A549 (cell line): ENCODE data around the gene STAT5B. TPM values are rescaled to one million over a fixed set of nuclear protein-coding genes. Genes with fewer than 3 reads are reported as not detected.

ENCODE experiments used
- ATAC-seq, 2 experiments: fragments of 200-7000 bp in 1 of 2; fragments of >200 bp in 1 of 2; cut with Nextera tagmentation in 1 of 2; cut with Tn5 transposase in 1 of 2; 3 replicates each; pipeline versions ENCODE4 v1.8.0 to v1.9.1; 2018 to 2020; ENCODE audit warnings: mild to moderate bottlenecking in 1 of 2, moderate library complexity in 1 of 2
- CTCF ChIA-PET: fragments of 300-600 bp; sonication (Branson Sonifier 250); formaldehyde crosslinking; extraction: SDS; loops from one replicate; lab custom pipeline; 2021; ENCODE audit warnings: antibody characterized with exemption, inconsistent platforms; lab: Yijun Ruan, JAX
- POLR2A ChIA-PET: fragments of 350-600 bp; formaldehyde crosslinking; extraction: SDS; loops from one replicate; lab custom pipeline; 2021; ENCODE audit warnings: antibody characterized with exemption, inconsistent platforms; lab: Yijun Ruan, JAX
- DNase-seq, 2 experiments: peaks; one replicate each; pipeline versions ENCODE4 v3.0.0 to v3.0.0-alpha.2; 2011 to 2016; ENCODE audit warnings: low read depth in 1 of 2, low spot score in 1 of 2
- FAIRE-seq: peaks from 2 replicates; lab custom pipeline; 2011; peaks lifted over from hg19 to GRCh38; lab: Jason Lieb, UNC
- H3K27ac ChIP-seq, 2 experiments: fragments of >200 bp; sonication (Bioruptor Twin); formaldehyde crosslinking; 3 replicates each; pipeline ENCODE4 v1.5.1; 2016 to 2017
- H3K4me1 ChIP-seq: fragments of >200 bp; sonication (Bioruptor Twin); formaldehyde crosslinking; 3 replicates; pipeline ENCODE4 v1.6.1; 2016
- H3K4me2 ChIP-seq: fragments of >200 bp; sonication (Bioruptor Twin); formaldehyde crosslinking; 3 replicates; pipeline ENCODE4 v1.6.1; 2016
- H3K4me3 ChIP-seq: fragments of >200 bp; sonication (Bioruptor Twin); formaldehyde crosslinking; 3 replicates; pipeline ENCODE4 v1.5.1; 2016
- H3K9me3 ChIP-seq: fragments of >200 bp; sonication (Bioruptor Twin); formaldehyde crosslinking; 3 replicates; pipeline ENCODE4 v1.6.1; 2016
- BHLHE40 ChIP-seq: IDR thresholded peaks from 2 replicates; pipeline ENCODE4 v1.6.1; 2012; ENCODE audit warnings: low read depth, low read length, inconsistent platforms
- CBX8 ChIP-seq: fragments of 200-600 bp; sonication (generic); IDR thresholded peaks from 2 replicates; pipeline ENCODE4 v1.6.1; 2016
- CHD2 ChIP-seq: fragments of 150-350 bp; IDR thresholded peaks from 2 replicates; pipeline ENCODE4 v1.6.1; 2014; ENCODE audit warnings: low read length; ENCODE audit not compliant: partially characterized antibody
- CHD4 ChIP-seq: fragments of 200-600 bp; sonication (generic); IDR thresholded peaks from 2 replicates; pipeline ENCODE4 v1.6.1; 2016; ENCODE audit warnings: antibody characterized with exemption, mild to moderate bottlenecking, borderline replicate concordance
- ELK1 ChIP-seq: fragments of 150-350 bp; IDR thresholded peaks from 2 replicates; pipeline ENCODE4 v1.6.1; 2014; ENCODE audit warnings: low read depth, mild to moderate bottlenecking, low read length
- ESRRA ChIP-seq: fragments of 150-350 bp; IDR thresholded peaks from 2 replicates; pipeline ENCODE4 v1.6.1; 2014; ENCODE audit warnings: mild to moderate bottlenecking, low read length, borderline replicate concordance
- FOSL2 ChIP-seq, 2 experiments: fragments of 450-650 bp in 1 of 2; fragments of >200 bp in 1 of 2; sonication (Bioruptor Twin) in 1 of 2; formaldehyde crosslinking; IDR thresholded peaks; 2 replicates each; pipeline versions ENCODE4 v1.5.0 to v1.6.1; 2016 to 2020; ENCODE audit warnings: mild to moderate bottlenecking in 1 of 2, moderate library complexity in 1 of 2
- GATA3 ChIP-seq: IDR thresholded peaks from 2 replicates; pipeline ENCODE4 v1.6.1; 2012; ENCODE audit warnings: borderline replicate concordance
- HDAC2 ChIP-seq: fragments of 200-600 bp; sonication (generic); IDR thresholded peaks from 2 replicates; pipeline ENCODE4 v1.6.1; 2016
- HOXA7 ChIP-seq: fragments of 250-450 bp; sonication (Bioruptor Pico); IDR thresholded peaks from 2 replicates; pipeline ENCODE4 v1.5.0; 2020; ENCODE audit warnings: mild to moderate bottlenecking, moderate library complexity
- HOXB5 ChIP-seq: fragments of 250-450 bp; sonication (Bioruptor Pico); IDR thresholded peaks from 2 replicates; pipeline ENCODE4 v1.5.0; 2020; ENCODE audit warnings: mild to moderate bottlenecking, moderate library complexity
- JUNB ChIP-seq: fragments of >200 bp; sonication (Bioruptor Twin); formaldehyde crosslinking; IDR thresholded peaks from 2 replicates; pipeline ENCODE4 v1.6.1; 2016
- MAFK ChIP-seq: fragments of 450-650 bp; IDR thresholded peaks from 2 replicates; pipeline ENCODE4 v1.6.1; 2014; ENCODE audit not compliant: partially characterized antibody
- MYC ChIP-seq: IDR thresholded peaks from 2 replicates; pipeline ENCODE4 v1.6.1; 2012; ENCODE audit warnings: mild to moderate bottlenecking, inconsistent platforms, low read length, improper control_type of control experiment, borderline replicate concordance
- POLR2A ChIP-seq: IDR thresholded peaks from 2 replicates; pipeline ENCODE4 v1.6.1; 2012; ENCODE audit warnings: mild to moderate bottlenecking, low read length
- POLR2AphosphoS2 ChIP-seq: conservative IDR thresholded peaks from 2 replicates; pipeline ENCODE4 v1.6.1; 2012; ENCODE audit warnings: low read length, improper control_type of control experiment, inconsistent platforms
- RAD21 ChIP-seq, 2 experiments: fragments of >200 bp in 1 of 2; sonication (Bioruptor Twin) in 1 of 2; formaldehyde crosslinking in 1 of 2; IDR thresholded peaks in 1 of 2; conservative IDR thresholded peaks in 1 of 2; 2 replicates in 1 of 2; 3 replicates in 1 of 2; pipeline ENCODE4 v1.6.1; 2012 to 2018; ENCODE audit warnings: inconsistent platforms in 1 of 2
- REST ChIP-seq: fragments of 200-600 bp; sonication (generic); IDR thresholded peaks from 2 replicates; pipeline ENCODE4 v1.6.1; 2016; ENCODE audit warnings: antibody characterized with exemption, mild to moderate bottlenecking, moderate library complexity
- RFX5 ChIP-seq: fragments of 450-650 bp; IDR thresholded peaks from 2 replicates; pipeline ENCODE4 v1.7.1; 2014; ENCODE audit warnings: antibody characterized with exemption, mild to moderate bottlenecking, moderate library complexity
- SMC3 ChIP-seq: fragments of >200 bp; sonication (Bioruptor Twin); formaldehyde crosslinking; IDR thresholded peaks from 3 replicates; pipeline ENCODE4 v1.6.1; 2018; ENCODE audit warnings: inconsistent platforms
- TP53 ChIP-seq: fragments of 250-450 bp; sonication (Bioruptor Pico); IDR thresholded peaks from 2 replicates; pipeline ENCODE4 v1.5.0; 2021; ENCODE audit warnings: mild to moderate bottlenecking, moderate library complexity
- USF2 ChIP-seq: fragments of 450-650 bp; IDR thresholded peaks from 2 replicates; pipeline ENCODE4 v1.6.1; 2014; ENCODE audit warnings: antibody characterized with exemption
- ZC3H11A ChIP-seq: fragments of 450-650 bp; IDR thresholded peaks from 2 replicates; pipeline ENCODE4 v1.6.1; 2014; ENCODE audit warnings: antibody characterized with exemption, mild to moderate bottlenecking
- ZNF302 ChIP-seq: fragments of 250-450 bp; sonication (Bioruptor Pico); IDR thresholded peaks from 2 replicates; pipeline ENCODE4 v1.9.0; 2021; ENCODE audit warnings: inconsistent platforms, mild to moderate bottlenecking, moderate library complexity
- WGBS: methylation state at CpG from one replicate; pipeline ENCODE4 v1.1.6; 2017; ENCODE audit errors: missing lambda C conversion rate; 5-methylcytosine and 5-hydroxymethylcytosine counted together
- polyA plus RNA-seq, 4 experiments: library from polyadenylated mRNA; depleted of rRNA in 3 of 4; stranded (reverse); fragments of >200 nt; fragmentation: RNase III in 1 of 4; extraction: RNeasy Plus Mini Kit Qiagen cat#74134 plus additional on column Dnase treatment in 1 of 4; gene quantifications; 2 replicates in 3 of 4; 3 replicates in 1 of 4; pipeline ENCODE4 v1.2.3, GENCODE V29; 2011 to 2017

Gene STAT5B
- polyA plus RNA-seq, 2 of the 4 experiments (the other 2 are of a cell fraction): 31.2 to 37.6 TPM

GRCh38 chr17:42185621-42185930, 90.6 kb downstream of the STAT5B start:
- ATAC-seq: no peak
- Histone ChIP-seq H3K4me1 (peaks cover 38% of the 10 kb centered on the region), H3K4me2 (no peak overlapping the region), H3K4me3 (no peak overlapping the region), H3K9me3 (no peaks in the 10 kb centered on the region), H3K27ac (no peak overlapping the region)
- ChIA-PET POLR2A (no interaction called here), CTCF (interaction anchor here (0.8 to 6.1 kb wide), 8 partner anchors 11 to 104 kb away, joined by 3 to 76 read pairs (median 6); partner anchors contain the start of gene GHDC)
- no peak for DNase-seq
- TF ChIP-seq CBX8: no peak
- no peak for TF ChIP-seq RAD21 (conservative IDR thresholded peaks at IDR 0.05 in 1 of 2, IDR thresholded peaks at IDR 0.05 in 1 of 2)
- no peak for TF ChIP-seq ZC3H11A
- 95% methylated on average over 7 of the region's 7 CpGs for WGBS
- FAIRE-seq: no peak

- Histone ChIP-seq H3K4me3 (peak within 1 kb of the TSS; percentile 48), H3K4me1 (peaks cover 38% of the 10 kb centered on the region), H3K9me3 (no peaks in the 10 kb centered on the region), H3K27ac (peak within 1 kb of the TSS; percentile 74 to 87), H3K4me2 (peak within 1 kb of the TSS; percentile 94)
- ATAC-seq (no peak), DNase-seq (no peak), FAIRE-seq (no peak)
- TF ChIP-seq MAFK: no peak
- no peak for TF ChIP-seq FOSL2 (IDR thresholded peaks at IDR 0.05)
- peak; percentile 59 for TF ChIP-seq FOSL2 (CRISPR knock-in tag; IDR thresholded peaks at IDR 0.05)
- no peak for TF ChIP-seq BHLHE40
- TF ChIP-seq POLR2A: no peak
- 85% methylated on average over 11 of the region's 11 CpGs for WGBS
- ChIA-PET POLR2A (interaction anchor here (0.6 kb wide), 1 partner anchor 1924 kb away, joined by 4 read pairs; no protein-coding TSS in a partner anchor), CTCF (interaction anchor here (0.6 to 6.1 kb wide), 34 partner anchors 10 to 319 kb away, joined by 3 to 76 read pairs (median 4); partner anchors contain the start of genes GHDC and KLHL11)
Measured at GRCh38 chr17:42184713-42185620, 91.2 kb downstream of the STAT5B start, which contains the start of gene HCRT. Gene HCRT, minus strand, starts transcription at chr17:42185452. Its CDS starts 87 bp downstream, at chr17:42185365.

GRCh38 chr17:42183741-42184711, 92.2 kb downstream of the STAT5B start:
- POLR2A ChIA-PET: no interaction called here
- H3K4me2 ChIP-seq: peak overlapping the region; percentile 94
- no peak for FAIRE-seq
- WGBS: 42% methylated on average over 66 of the region's 83 CpGs
- peak; percentile 47 to 72 for ATAC-seq
- DNase-seq: peak; percentile 74 to 78
- peak overlapping the region; percentile 74 to 87 for H3K27ac ChIP-seq
- no peaks in the 10 kb centered on the region for H3K9me3 ChIP-seq
- H3K4me3 ChIP-seq: peak overlapping the region; percentile 48
- peaks cover 38% of the 10 kb centered on the region for H3K4me1 ChIP-seq
- CTCF ChIA-PET: interaction anchor here (0.6 to 6.1 kb wide), 42 partner anchors 8 to 319 kb away, joined by 3 to 76 read pairs (median 4); partner anchors contain the start of genes GHDC and KLHL11
- TF ChIP-seq HOXB5 (CRISPR knock-in tag) (peak; percentile 64; the same call in 1 of the 2 replicates), JUNB (no peak), CHD2 (no peak), HDAC2 (no peak), MYC (no peak), USF2 (no peak), ELK1 (no peak), FOSL2 (IDR thresholded peaks at IDR 0.05) (no peak), FOSL2 (CRISPR knock-in tag; IDR thresholded peaks at IDR 0.05) (peak; percentile 42), REST (no peak), CHD4 (no peak), GATA3 (no peak), POLR2AphosphoS2 (no peak), HOXA7 (CRISPR knock-in tag) (no peak), ZNF302 (CRISPR knock-in tag) (no peak), ESRRA (no peak), ZC3H11A (no peak), TP53 (CRISPR knock-in tag) (no peak), BHLHE40 (no peak), RFX5 (no peak), RAD21 (conservative IDR thresholded peaks at IDR 0.05 in 1 of 2, IDR thresholded peaks at IDR 0.05 in 1 of 2) (peak; percentile 37 to 58; a peak in 4 of 5 replicates), SMC3 (peak; percentile 61)
